Stimulated activated CD8-positive, alpha-beta memory T cell treated with anti-CD3 and anti-CD28 coated beads, Interleukin-2, amount 100 ng/mL, for 48 hours (primary cell): ENCODE measurements around the gene ABCC8.

Experiments used
- DNase-seq, 2 donors: peaks; one replicate each; pipeline ENCODE4 v3.0.0-alpha.2; 2020; ENCODE audit warnings: low read depth in 2 of 2

ABCC8 gene

DNA sequence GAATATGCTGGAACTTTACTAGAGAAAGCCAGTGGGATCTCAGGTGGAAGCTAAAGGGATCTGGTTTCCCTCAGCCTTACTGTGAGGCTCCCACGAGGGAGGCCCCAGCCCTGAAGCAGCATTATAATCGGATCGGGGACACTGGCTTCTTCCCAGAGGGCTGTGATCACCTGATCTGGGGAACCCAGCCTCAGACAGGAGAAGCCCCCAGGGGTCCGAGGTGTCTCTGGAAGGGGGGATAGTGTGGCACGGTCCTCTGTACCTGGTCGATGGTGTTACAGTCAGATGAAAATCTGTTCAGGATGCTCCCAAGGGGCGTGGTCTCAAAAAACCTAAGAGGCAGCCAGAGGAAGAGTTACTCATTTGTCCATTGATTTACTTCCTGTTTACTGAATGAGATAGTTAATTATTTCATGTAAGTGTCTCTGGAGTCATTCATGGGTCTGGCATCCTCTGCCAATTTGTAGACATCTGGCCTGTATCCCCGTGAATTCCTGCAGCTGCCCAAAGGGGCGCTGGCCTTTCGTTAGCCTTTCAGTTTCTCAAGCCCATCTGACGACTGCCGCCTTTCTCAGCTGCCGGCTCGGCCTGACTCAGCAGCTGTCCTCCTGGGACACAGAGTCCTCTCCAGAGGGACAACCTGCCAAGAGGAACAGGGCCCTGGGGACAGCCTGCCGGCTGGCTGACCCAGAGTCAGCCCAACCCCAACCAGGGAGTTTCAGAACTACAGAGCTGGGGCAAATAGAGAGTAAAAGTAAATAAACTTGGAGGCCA lies 71.2 kb downstream of the ABCC8 start:
- DNase-seq: no peak

DNA sequence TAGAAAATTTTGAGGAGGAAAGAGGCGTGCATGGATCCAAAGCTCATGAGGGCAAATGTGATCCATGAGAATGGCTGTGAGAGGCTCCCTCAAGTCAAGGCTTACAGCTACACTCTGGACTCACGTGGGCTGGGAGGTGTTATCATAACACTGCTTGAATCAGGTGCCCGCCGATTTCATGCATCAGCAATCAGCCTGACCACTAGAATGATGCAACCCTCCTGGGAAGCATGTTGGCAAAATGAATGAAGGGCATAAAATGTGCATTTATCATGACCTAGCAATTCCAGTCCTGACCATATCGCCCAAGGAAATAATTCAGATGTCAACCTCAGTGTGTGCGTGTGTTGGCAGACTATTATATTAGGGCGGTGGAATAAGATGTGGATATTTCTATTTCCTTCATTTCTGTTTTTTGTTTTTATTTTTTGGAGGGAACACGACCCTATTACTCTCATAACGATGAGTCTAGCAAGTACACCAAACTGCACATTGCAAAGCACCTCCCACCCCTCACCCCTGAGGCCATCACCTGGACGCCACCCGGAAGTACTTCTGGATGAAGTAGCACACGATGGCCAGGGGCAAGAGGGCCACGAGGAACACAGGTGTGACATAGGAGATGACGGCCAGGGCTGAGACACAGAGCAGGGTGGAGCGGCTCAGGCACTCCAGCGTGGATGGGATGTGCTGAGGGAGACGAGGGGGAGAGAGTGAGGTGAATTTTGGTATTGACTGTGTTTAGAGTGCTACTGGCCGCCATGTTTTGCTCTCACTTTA lies 72.5 kb downstream of the ABCC8 start:
- DNase-seq: no peak

DNA sequence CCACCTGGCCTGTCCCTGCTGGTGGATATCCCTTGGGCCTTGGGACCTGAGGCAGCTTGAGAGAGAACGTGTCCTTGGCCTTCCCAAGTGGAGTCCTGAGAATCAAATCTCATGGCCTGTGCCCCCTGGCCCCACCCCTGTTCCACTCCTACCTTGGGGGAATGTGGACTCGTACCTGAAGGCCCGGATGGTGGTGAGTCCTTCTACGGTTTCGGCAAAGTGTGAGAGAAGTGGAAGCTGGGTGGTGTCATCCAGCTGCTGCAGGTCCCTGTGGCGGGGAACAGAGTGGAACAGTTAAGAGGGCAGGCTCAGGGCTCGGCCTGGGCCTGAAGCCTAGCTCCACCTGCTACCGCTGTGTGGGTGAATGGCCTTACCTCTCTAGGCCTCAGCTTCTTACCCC lies 74.2 kb downstream of the ABCC8 start:
- no peak for DNase-seq

DNA sequence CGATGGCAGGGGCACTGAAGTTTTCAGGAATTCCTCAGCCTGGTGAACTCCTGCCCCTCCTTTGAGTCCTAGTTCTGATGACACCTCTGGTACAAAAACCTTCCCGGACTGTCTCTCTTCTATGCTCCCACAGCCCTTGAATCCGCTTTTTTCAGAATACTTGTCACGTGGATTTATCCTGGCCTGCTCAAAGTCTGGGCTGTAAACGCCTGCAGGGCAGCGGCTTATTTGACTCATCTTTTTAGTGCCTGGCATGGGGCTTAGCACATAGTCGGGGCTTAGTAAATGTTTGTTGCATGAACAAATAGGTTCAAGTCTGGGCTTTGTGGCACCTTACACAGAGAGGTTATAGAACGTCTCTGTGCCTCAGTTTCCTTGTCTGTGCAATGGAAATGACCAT lies 74.8 kb downstream of the ABCC8 start:
- DNase-seq: no peak

DNA sequence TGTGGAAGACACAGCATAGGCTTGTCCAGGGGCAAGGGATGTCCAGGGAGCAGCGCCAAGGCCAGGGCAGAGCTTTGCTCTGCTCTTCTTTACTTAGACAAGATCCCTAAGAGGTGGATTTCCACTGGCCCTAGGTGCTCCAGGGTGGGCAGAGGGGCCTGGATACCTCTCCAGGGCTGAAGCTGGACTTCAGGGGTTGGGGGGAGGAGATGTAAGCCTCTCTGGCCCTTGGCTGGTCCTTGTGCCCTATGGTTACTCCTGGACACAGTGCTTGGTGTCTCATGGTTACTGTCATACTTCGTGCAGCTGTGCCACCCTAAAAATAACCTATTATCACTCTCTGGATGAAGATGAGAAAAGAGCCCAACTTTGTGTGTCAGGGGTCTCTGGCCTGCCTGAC lies 75.3 kb downstream of the ABCC8 start:
- no peak for DNase-seq

DNA sequence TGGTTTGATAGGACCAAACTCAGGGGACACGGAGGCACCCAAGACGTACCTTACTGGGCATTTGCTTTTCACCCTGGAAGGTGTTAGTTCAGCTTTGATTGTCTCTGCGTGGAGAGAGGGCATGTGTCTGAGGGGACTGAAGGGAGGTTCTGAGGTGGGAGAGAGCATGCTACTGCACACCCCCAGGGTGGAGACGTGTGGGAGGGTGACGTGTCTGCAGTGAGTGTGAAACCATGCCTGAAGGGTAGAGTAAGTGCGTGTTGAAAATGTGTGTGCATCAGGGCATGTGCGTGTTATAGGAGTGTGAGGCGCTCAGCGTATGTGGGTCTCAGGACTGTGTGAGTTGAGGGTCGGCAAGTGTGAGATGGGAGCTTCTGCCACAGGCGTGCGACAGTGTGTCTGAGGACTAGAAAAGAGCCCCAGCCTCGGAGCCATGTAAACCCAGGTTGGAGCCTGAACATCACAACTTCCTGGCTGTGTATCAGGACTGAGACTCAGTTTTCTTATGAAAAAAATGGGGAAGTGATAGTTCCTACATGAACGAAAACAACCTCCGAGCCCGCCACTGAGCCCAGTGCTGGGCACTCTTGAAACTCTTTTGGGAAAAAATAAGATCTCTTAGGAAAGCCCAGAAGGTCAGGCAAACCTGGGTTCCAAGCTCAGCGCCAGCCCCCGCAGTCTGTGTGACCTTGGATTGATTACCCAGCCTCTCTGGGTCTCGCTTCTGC lies 76.4 kb downstream of the ABCC8 start:
- no peak for DNase-seq

DNA sequence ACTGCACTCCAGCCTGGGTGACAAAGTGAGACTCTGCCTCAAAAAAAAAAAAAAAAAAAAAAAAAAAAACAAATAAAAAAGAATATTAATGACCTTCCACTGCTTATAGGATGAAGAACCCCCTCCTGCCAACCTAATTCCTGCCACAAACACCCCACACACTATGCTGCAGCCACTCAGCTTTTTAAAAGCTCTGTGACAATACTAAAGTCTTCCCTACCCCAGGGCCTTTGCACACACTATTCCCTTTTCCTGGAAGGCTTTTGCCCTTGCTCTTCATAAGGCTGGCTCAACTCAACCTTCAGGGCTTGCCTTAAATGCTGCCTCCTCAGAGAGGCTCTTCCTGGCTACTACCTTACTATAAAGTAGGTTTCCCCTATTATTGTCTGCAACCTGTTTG lies 77.4 kb downstream of the ABCC8 start:
- DNase-seq: no peak

DNA sequence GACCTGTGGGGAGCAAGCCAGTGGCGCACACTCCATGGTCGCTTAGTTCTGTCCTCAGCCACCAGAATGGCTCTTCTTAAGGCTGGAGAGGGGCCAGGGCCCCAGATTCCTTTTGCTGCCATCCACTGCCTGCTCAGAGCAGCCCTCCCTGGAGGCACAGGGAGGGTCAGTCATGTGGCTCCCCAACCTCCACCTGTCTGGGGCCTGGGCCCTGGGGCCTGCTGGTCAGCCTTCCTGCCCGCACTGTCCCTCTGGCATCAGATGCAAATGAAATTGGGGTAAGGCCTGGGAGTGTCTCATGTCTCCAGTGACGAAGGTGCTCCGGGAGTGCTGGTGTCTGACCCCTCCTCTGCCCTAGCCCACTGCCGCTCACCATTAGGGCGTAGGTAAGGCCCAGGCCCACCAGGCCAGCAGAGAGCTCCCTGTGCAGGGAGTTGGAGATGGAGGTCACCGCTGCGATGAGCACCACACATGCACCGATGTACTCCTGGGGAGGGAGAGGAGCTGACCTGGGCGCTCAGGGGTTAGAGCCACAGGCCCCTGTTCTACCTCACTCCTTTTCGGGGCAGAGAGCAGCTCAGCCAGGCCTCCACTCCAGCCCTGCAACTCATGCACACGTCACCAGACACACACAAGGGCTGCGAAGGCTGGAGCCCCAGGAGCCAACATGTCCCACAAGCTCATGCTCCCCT lies 79.2 kb downstream of the ABCC8 start:
- no peak for DNase-seq

DNA sequence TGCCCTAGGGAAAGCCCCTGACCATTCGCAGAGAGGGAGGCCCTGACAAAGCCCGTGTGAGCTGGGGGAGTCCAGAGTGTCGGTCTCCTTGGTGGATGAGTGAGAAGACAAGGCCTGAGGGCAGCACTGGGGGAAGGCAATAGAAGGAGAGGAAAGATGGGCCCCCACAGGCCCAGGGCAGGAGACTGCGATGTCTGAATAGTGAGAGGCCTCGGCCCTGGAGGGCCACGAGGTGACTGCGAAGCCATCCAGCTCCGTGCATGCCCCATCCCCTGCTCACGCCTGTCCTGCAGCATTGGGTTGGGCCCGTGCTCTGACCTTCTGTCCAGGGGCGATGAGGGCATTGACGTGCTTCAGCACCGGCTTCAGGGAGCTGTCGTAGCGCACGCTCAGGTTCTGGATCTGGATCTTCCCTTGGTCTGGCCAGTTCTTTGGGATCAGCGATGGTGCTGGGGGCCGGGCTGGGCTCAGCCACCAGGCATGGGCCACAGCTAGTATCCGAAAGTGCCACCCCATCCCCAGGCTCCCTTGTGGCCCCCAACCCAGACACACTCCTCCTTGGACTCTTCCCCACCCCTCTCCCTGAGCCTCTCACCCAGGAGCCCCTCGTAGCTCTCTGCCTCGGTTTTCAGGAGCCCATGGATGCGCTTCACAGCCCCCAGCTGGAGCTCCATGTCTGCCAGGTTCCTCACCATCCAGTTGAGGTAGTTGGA lies 79.9 kb downstream of the ABCC8 start:
- no peak for DNase-seq

DNA sequence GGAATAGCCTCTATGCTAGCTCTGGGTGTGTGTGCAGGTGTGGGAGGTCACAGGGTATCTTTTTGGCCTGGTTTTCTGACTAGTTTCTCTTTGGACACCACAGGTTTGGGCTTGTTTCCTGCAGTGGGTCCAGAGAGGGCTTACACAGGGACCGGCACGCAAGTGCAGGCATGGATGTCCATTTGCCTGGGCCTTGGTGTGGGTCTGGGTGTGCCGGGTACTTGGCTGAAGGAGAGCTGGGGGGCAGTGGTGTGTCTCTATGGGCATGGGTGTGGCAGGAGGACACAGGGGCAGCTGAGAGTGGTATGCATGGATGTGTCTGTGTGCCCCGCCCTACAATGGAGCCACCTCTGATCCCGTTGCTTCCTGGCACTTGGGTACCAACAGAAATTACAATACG lies 80.7 kb downstream of the ABCC8 start:
- no peak for DNase-seq

DNA sequence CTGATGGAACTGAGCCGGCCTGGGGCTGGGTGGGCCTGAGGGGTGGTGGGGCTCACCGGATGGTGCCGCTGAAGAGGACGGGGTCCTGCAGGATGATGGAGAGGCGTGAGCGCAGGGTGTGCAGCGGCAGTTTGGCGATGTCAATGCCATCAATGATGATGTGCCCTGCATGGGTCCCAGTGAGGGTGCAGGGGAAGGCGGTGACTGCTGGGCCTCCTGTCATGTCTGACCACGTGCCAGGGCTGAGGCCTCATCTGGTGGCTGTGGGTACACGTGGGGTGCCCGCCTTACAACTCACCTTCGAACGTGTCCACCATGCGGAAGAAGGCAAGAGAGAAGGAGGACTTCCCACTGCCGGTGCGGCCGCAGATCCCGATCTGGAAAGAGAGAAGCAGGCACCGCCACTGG lies 81.1 kb downstream of the ABCC8 start:
- DNase-seq: no peak

DNA sequence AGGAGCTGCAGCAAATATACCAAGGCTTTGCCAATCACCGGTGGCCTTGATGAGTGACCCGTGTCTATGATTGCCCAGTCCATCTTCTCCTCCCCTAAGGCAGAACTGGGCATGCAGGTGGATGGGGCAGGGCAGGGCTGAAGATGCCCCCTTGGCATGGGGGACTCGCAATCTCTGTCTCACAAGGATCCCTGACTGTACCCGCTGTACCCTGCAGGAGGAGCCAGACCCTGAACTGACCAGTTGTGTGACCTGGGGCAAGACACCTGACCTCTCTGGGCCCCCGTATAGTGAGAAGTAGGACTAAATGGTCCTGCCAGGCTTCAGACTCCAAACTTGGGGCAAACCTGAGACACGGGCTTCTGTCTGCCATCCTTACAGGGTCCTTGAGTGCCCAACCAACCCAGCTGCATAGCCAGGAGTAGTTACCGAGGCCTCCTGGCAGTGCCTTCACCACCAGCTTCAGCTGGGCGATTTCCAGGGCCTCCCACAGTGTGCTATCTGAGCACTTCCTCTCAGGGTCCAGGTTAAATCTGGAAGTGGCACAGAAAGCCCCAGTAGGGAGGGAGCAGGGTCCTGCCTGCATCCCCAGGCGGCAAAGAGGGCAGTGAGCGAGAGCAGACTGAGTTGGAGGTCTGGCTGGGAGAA lies 81.8 kb downstream of the ABCC8 start:
- DNase-seq: no peak

DNA sequence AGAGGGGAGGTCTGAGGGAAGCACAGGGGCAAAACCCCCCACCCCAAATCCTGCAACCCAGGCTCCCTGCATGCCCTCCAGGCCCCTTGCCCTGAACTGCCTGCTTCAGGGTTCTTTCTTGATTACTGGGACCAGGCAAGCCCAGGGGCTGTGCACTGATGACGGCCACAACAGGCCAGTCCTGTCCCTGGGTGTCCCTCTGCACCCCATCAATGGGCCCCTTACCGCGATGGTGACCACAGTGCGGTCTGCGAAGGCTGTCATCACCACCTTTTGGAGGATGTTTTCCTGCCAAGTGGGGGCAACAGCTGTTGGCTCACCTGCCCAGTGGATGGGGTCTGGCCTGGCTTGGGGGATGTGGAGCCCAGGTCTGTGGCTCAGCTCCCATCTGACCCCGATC lies 83.2 kb downstream of the ABCC8 start:
- DNase-seq: no peak

DNA sequence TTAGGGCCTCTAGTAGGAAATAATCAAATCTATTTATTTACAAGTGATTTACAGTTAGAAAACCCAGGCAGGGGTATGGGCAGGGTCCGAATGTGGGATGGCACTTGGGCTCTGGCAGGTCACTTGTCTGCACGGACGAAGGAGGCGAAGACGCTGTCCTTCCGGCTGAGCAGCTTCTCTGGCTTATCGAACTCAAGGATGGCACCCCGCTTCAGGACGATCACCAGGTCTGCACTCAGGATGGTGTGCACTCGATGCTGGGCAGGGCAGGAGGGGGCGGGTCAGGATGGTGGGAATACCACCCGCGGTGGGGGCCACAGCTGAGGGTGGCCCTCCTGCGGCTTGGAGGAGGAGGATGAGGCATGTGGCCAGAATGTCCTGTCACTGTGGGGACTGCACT lies 83.8 kb downstream of the ABCC8 start:
- no peak for DNase-seq

DNA sequence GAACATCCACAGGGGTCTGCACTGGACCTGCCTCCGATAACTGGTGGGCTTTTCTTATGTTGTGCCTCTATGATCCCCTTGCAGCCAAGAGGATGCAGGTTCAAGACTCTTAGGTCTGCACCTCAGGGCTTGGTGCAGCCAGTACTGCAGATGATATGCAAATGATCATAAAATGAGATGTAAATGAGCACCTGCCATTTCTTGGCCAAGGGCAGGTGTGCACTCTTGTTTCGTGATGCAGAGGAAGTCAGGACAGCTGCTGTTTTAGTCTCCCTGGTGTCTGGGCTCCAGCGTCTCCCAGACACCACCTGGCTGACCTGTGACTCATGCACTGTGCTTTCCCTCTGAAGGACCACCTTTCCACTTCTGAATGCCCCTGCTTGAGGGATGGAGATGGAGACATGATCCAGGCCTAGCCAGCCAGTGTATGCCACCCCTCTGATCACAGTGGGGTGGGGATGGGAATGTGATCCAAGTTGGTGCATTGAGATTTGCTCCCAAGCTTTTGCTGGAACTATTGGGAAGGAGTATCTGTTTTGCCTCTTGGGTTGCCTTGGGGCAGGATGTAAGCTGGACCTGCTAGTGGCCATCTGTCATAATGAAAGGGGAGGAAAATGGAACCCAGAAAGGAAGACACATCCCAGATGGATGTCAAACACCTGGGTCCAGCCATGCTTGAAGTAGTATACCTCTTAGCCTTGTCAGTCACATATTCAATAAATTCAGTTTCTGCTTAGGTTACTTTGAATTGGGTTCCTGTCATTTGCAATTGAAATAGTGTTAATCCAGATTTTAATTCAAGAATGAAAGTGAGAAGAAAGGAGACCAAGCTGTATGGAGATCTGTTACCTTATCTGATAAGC lies 84.9 kb downstream of the ABCC8 start:
- DNase-seq: no peak

DNA sequence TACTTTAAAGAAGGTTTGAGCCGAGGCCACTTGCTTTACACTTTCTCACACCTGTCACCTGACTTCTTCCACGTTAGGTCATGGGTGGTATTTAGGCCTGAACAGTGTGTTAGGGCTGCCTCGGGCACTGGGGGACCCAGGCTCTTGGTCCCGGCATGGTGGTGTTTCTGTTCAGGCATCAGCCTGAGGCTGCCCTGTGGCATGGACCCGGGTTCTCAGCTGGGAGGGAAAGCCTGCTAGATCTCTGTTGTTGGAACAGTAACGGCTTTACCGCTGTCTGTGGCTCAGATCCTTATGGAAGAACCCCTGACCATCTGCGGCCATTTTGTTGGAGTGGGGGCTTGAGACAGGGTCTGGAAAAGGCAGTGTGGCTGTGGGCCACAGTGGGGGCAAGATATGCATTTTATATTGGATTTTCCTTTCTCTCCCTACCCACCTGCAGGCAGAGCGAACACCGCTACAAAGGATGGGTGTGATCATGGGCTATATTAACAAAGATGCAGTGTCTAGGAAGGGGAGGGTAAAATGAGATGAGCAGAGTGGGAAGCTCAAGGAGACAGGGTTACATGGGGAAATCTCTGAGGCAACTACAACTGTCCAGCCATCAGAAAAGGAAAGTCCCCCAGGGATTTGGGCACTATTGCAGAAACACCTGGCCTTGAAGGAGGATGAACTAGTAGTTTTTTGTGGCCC lies 86.5 kb downstream of the ABCC8 start:
- DNase-seq: no peak

DNA sequence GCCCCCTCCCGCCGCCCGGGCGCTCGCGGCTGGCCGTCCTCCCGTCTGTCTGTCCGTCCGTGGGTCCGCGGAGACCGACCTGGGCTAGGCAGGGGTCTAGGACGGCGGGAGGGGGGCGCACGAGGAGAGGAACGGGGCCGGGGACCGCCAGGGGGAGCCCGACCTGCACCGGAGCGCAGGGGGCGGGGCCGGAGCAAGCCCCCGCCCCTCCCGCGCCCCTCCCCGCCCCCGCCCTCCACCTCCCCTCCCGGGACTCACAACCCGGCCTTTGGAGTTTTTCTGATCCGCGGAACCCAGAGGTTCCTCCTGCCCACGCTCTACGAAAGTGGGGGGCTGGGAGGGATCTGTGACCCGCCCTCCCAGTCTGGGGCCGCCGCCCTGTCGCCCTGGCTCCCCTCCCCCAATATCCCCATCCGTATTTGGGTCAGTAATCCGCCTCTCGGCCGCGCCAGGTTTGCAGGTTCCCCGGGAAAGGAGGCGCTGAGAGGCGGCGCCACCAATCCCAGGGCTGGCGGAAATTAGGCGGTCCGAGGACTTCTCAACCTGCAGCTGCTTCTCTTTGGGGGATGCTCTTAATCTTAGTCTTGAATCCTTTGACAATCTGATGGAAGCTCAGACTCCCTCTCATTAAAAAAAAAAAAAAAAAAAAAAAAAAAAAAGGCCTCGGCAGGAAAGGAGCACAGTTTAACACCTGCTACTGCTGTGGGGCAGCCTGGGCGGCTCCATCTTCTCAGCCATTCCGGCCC lies 87.3 kb downstream of the ABCC8 start:
- peak; percentile 61 to 74 for DNase-seq

DNA sequence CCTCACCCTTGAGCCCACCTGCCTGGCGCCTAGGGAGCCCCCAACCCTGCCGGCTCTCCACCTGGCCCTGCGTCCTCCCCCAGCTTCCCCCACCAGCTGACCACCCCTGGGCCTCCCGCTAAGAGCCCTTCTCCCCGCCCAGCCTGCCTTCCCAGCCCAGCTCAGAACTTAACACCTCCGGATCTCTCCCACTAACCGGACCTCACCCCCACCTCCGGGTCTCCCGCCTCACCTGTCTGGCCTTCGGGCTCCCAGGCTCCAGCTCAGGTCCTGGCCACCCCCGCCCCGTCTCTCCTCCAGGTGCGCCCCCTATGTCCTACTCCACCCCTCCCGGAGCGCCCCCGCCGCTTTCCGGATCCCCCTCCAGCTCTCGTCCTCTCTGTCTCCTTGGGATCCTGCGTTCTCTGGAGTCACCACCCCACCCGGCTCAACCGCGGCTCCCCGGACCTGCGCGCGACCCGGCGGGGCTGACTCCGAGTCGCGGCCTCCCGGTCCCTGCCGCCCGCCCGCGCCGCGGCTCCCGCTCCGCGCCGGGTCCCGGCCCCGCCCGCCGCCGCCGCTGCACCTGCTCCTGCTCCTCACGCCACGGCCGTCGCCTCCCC lies 87.9 kb downstream of the ABCC8 start, which contains the start of gene KCNJ11:
Gene KCNJ11 (minus strand): TSS at position 51 of the 602 bp plus-strand sequence. CDS start 568 bp downstream, outside the sequence.
- peak in 1 of 2 donors; percentile 6 for DNase-seq
